KG1 (cell line): Measurements from ENCODE around the gene MSI2.

Source experiments
- DNase-seq: peaks from one replicate; lab custom pipeline; 2025; lab: John Stamatoyannopoulos, UW

The MSI2 gene

GRCh38 chr17:57369509-57369945, 113.2 kb downstream of the MSI2 start:
- no peak for DNase-seq

GRCh38 chr17:57370037-57370581, 113.8 kb downstream of the MSI2 start:
- no peak for DNase-seq

GRCh38 chr17:57370619-57371018, 114.3 kb downstream of the MSI2 start:
- no peak for DNase-seq

- DNase-seq = no peak
Measured at GRCh38 chr17:57372156-57372555, 115.8 kb downstream of the MSI2 start.

- DNase-seq = no peak
Measured at GRCh38 chr17:57373048-57373447, 116.7 kb downstream of the MSI2 start.

- no peak for DNase-seq
Measured at GRCh38 chr17:57373756-57374155, 117.4 kb downstream of the MSI2 start.

GRCh38 chr17:57375040-57375769, 118.9 kb downstream of the MSI2 start:
- DNase-seq = no peak

GRCh38 chr17:57375770-57376225, 119.5 kb downstream of the MSI2 start:
- no peak for DNase-seq

- DNase-seq = no peak
Measured at GRCh38 chr17:57377094-57377493, 120.8 kb downstream of the MSI2 start.

GRCh38 chr17:57379237-57379894, 123.0 kb downstream of the MSI2 start:
- DNase-seq = no peak

- no peak for DNase-seq
Measured at GRCh38 chr17:57379895-57380434, 123.6 kb downstream of the MSI2 start.

- DNase-seq = no peak
Measured at GRCh38 chr17:57381498-57381897, 125.2 kb downstream of the MSI2 start.

- DNase-seq = no peak
Measured at GRCh38 chr17:57384219-57384618, 127.9 kb downstream of the MSI2 start.

GRCh38 chr17:57385975-57386374, 129.7 kb downstream of the MSI2 start:
- DNase-seq = no peak

- DNase-seq = no peak
Measured at GRCh38 chr17:57387575-57387974, 131.3 kb downstream of the MSI2 start.

GRCh38 chr17:57388131-57388725, 131.9 kb downstream of the MSI2 start:
- DNase-seq = no peak

- DNase-seq = no peak
Measured at GRCh38 chr17:57389473-57389872, 133.2 kb downstream of the MSI2 start.

- DNase-seq = no peak
Measured at GRCh38 chr17:57391076-57391825, 134.9 kb downstream of the MSI2 start.

GRCh38 chr17:57391857-57392471, 135.6 kb downstream of the MSI2 start:
- DNase-seq = no peak

- DNase-seq = no peak
Measured at GRCh38 chr17:57393368-57393767, 137.0 kb downstream of the MSI2 start.

- DNase-seq = no peak
Measured at GRCh38 chr17:57394375-57394774, 138.1 kb downstream of the MSI2 start.
